GM19467 (cell line): ENCODE measurements around the gene ACAP2.

Experiments used
- ATAC-seq: cut with Tn5 transposase; IDR thresholded peaks from one replicate; pipeline ENCODE4 v1.9.1; 2021; ENCODE audit warnings: mild to moderate bottlenecking, moderate library complexity; ENCODE audit not compliant: unreplicated experiment

Gene ACAP2

DNA sequence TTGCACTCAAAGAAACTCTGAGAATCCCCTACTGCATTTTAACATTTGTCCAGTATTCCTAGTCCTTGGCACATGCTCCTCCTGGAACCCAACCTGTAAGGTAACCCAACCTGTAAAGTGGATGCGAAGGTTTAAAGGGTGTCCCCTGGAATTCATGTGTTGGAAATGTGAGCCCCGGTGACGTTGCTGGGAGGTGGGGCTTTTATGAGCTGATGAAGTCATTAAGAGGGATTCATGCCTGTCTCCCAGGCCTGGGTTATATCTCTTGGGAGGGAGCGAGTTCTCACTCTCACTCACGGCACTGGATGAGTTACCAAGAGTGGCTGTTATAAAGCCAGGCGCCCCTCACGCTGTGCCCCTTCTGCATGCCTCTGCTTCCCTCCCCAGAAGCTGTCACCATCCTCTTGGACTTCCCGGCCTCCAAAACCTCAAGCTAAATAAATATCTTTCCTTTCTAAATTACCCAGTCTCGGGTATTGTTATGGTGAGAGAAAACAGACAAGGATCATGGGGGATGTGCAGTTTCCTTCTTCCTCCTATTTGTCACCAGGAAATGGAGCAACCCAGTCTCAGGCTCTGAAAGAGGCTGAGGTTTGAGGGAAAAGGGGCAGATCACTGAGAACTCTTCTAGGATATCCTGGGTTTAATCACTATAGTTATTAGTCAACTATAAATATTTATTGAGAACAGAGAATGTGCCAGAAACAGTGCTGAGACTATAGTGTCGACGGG is 179.5 kb downstream of the ACAP2 start:
- ATAC-seq, result no peak

DNA sequence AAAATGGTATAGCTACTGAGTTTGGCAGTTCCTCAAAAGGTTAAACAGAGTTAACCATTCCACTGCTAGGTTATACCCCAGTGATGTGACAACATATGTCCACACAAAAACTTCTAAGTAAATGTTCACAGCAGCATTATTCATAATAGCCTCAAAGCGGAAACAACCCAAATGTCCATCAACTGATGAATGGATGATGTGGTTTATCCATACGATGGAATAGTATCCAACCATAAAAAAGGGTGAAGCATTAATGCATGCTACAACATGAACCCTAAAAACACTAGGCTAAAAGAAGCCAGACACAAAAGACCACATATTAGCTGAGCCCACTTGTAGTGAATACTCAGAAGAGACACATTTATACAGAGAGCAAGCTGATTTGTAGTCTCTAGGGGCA is 180.9 kb downstream of the ACAP2 start:
- no peak for ATAC-seq

DNA sequence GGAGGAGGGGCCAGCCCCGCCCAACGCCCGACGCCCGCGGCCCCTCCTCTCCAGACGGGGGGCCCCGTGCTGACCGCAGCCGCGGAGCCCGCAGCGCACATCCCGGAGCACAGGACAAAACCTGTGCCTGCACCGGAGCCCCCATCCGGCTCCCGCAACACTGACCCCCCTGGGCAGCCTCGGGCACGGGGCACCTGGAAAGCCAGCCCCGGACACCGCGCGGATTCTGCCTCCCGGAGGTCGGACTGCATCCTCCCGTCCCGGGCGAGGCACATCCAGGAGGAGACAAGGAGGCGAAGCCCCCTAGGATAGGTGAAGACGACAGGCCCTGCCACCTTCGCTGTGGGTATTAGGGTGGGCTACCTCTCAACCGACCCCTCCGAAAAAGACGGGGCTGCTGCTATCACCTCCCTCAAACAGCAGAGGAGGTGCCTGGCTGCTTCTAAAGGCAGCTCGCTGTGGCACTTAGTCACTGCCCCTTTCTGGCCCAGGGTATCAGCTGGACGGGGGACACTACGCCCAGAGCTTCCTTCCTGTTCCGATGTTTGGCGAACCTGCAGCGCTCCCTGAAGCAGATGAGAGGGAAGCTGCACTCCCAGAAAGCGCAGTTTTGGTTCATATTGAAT is 182.4 kb downstream of the ACAP2 start:
- no peak for ATAC-seq

DNA sequence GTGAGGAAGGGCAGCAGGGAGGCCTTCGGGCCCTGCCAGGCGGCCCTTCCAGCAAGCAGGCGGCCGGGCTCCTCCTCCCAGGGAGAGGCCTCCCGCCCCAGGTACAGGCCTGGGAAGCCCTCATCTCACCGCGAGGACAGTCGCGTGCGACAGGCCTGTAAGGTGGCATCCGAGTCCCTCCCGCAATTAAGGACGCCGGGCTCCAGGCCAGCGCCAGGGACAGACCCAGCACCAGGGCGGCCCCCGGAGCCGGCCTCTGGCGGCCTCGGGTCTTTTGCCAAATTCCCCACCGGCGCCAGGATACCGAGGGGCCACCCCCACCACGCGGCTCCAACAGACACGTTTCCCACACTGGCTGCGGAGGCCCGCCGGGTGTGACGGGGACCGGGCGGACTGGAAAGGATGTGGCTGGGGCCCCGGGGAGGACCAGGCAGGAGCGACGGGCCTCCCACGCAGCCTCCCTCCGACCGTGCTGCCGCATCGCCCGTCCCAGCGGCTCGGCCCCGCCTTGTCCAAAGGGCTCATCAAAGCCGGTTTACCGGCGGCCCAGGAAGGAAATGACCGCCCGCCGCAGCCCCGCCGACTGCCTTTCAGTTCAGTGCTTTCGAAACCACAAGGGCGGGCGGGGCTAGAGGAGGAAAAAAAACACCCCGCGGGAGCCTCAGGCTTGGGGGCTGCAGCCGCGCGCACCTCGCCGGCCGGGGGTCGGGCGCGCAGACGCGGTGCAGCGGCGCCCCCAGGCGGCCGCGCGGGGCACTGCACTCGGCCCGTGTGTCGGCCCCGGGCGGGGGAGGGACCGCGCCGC is 183.1 kb downstream of the ACAP2 start:
- ATAC-seq, result peak; percentile 79

DNA sequence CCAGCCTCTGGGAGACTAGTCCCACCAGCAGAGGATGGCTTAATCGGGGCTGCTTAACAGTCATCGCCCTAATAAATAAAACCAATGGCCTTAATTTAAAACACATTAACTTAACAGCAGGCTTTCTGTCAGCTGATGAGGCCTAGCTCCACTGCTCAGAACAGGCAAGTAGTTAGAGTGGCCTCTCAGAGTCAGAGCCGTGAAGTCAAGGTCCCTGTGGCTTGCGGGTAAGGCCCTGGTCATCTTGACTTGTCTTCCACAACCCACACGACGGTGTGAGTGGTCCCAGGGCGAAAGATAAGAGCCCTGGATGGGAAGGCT is 183.7 kb downstream of the ACAP2 start:
- ATAC-seq, result no peak

DNA sequence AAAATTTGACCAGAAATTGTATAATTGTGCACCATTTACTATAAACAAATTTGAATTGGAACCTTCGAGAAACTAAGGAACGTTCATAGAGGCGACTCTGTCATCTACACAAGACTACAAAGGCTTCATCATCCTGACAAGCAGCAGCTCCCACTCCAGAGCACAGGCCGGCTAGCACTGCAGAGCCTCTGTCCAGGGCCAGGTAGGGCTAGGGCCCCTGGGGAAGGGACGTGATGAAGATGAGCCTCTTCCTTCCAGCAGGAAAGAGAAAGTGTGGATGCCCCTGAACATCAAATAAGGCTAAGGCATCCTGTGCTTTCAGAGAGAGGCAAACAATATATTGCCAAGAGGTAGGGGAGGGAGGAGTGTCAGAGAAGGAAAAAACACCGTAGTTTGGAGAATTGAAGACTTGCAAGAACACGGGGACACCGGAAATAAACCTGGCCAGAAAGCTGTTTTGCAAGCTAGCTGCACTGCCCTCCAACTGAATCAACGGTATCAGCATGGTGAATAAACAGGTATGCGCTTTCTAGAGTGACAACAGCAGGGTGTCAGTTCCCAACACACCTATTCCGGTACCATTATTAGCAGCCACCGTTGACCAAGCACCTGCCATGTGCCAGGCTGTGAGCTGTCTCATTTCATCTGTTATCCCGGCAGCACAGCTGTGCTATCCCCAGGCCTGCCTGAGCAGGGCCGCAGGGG is 184.2 kb downstream of the ACAP2 start:
- no peak for ATAC-seq

DNA sequence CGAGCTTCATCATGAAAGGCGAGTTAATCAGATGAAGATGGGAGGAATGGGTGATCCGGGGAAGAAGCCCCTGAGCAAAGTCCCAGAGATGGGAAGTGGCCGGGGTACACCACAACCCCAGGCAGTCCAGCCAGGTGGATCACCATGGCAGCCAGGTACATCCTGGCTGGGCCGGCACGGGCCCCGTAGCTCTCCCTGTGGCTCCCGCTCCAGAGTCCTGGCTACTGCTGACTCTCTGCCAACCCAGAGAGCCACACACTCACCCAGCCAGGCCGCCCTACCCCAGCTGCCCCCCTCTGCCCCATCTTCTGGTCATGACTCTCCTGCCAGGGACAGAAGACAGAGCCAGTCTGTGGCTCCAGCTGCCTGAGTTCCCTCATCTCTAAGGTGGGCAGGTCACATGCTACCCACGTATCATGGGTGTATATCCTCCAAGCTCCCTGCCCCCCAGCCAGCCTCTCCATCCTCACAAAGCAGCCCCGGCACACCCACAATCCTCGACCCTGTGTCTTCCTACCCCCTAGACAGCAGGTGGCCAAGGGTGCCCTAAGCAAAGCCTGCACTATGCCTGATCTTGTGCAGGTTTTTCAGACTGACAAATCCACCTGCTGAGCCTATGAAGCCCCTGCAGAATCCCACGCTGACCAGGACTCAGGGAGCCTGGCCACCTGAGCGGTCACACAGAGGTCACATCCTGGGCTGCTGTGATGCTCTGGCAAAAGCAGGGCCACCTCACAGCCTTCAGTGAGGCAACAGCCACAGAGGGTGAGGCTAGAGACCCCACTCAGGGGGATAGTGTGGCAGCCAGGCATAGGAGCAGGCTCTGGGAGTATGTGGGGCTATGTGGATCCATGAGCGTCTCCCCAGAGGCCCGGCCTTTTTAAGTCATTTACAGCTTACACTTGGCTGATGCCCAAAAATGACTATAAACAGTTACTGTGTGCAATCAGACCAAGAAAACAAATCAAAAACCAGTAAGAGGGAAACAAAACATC is 185.1 kb downstream of the ACAP2 start:
- ATAC-seq, result no peak

DNA sequence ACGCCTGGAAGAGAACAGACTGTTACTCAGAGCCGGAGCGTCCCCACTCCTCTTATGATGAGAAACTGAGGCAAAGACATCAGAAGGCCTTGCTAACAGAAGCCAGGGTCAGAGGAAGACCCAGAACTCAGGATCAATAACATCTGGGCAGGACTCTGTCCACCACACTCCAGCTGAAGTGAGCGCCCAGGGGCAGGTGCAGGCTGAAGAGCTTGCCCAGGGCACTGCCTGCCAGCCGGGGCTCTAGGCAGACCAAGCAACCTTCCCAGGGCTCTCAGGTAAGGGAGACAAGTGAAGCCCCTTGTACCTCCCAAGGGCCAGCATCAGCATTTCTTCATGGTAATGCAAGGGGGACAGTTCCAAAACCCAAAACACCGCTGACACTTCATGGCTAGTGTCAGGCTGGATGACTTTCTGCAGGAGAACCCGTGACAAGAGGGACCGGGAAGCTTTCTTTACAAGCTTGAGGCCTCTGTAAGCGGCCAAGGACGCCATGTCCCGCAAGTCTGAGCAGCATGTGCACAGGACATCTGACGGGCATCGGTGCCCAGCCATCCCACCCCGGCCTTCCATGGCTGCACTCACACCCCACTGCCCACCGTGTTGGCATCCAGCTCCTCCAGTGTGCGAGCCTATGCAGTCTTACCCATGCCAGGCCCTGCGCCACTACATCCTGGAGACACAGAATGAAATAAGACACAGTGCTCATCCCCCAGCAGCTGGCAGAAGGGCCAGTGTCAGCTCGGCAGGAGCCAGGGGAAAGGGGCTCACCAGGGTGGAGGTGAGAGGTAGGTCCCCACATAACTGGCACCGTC is 186.0 kb downstream of the ACAP2 start:
- ATAC-seq, result no peak

DNA sequence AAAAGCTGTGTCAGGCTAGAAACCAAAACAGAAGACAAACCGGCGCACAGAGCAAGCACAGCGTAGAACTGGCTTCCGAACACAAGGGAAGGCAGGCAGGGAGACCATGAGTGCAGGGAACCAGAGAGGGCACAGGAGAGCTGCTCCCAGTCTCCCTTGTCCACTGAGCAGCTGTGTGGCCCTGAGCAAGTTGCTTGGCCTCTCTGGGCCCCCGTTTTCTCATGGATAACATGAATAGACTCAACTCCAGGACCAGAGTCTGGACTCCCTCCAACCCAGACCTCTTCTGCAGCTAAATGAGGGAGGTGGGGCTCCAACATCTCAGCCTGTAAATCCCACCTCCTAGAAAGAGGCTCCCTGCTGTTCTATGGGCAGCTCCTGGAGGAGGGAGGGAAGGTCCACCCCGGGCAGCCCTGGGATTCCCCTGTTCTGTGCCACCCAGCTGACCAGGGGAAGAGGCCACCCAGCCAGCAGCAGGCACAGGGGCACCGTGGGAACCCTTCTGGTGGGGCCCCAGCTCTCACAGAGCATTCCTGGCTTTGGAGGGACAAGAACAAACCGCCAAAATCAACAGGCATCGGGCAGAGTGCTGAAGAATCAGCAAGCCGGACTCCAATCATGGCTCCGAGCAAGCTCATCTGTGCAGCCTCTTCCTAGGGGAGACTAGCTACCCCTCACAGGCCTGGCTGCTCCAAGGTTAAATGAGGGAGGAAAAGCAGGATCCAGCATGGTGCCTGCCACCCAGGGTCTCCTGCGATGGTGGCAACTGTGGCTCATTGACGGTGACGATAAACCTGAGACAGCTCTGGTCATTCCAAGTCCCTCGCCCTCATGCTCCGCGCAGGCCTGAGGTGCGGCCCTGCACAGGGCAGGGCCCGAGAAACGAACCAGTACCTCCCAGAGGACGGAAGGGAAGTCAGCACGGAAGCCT is 187.0 kb downstream of the ACAP2 start:
- ATAC-seq, result no peak

DNA sequence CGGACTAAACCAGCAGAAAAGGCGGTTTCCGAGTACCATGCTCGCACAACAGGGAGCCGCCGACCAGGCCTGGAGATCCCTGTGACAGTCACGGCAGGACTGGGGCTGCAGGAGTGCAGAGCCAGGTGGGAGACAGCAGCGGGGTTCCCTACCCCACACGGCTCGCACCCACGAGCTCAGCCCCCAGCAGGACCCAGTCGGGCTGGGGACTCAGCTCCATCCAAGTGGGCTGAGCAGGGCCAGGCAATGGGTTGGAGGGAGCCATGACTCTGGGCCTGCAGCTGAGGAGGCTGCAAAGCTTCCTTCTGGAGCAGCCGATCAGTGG is 187.7 kb downstream of the ACAP2 start:
- no peak for ATAC-seq

DNA sequence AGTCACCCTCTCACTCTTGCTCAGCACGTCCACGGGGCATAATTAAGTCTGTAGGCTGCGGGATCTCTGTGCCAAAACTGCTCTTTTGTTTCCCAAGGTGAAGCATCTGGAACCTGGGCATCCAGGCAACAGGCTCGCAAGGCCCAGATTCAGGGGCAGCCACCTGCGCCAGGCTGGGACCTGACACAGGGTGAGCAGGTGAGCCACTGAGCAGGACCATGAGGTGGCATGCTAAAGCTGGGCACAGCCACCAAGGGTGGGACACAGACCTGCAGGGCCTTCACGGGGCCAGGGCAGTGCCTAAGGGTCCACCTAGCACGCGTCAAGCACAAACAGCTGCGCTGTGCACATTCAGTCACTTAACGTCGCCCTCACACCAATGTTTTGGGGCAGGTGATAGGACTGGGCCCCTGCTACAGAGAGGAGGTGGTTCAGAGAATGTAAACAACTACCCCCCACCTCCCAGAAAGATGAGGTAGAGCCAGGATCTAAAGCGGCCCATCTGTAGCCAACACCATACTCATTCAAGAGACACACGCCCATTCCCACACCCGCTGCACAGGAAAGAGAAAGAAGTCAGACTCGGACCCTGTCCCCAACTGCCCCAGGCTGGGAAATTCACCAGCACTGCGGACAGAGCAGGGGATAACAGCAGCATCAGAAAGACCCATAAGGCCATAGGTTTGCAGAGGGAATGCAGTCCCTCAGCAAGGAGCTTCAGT is 188.2 kb downstream of the ACAP2 start:
- no peak for ATAC-seq

DNA sequence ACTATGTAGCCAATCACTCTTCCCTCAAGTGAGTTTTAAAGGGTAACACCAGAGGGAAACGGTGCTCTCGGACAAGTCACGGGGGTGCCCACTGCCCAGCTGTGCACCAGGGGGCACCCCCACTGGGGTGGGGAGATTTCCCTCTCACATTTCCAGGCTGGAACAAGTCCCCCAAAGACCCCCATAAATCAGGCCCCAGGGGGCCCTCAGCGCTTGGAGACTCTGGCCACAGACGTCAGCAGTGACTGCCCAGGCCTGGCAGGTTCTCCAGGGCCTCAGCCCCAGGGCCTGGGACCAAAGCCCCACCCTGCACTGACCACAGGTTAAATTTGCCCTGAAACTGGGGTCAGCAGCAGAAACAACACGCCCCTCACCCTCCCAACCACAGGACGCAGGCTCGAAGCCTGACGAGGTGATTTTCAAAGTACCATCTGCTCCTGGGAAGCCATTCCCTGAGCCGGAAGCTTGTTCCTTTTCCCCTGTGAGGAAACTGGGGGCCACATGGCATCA is 188.8 kb downstream of the ACAP2 start:
- no peak for ATAC-seq

DNA sequence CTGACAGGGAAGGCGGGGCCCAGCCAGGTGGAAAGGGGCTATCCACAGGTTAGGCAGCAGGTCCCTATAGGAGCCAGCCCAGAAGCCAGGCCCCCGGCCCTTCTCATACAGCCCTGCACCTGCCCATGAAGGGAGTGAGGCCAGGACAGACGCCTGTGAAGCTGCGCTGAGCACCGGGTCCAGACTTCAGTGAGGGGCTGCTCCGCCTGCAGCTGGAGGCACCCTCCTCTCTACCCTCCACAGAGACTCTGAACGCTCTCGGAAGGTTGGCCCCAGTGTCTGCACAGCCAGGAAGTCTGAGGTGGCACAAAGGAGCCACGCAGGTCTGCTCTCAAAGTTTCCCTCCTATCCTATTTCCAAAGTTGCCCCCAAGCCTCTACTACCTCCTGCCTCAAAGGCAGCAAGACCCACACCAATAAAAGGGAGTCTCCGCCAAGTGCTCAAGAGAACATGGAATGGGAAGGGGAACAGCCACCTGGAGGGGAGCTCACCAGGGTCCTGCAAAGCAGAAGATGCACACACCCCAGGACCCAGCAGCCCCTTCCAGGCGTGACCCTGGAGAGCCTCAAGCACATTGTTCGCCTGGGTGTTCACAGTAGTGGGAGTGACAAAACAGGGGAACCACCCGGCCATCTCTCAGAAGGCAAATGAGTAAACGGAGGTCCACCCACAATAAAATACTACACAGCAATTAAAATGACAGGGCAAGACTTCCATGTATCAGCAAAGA is 191.3 kb downstream of the ACAP2 start:
- ATAC-seq, result no peak

DNA sequence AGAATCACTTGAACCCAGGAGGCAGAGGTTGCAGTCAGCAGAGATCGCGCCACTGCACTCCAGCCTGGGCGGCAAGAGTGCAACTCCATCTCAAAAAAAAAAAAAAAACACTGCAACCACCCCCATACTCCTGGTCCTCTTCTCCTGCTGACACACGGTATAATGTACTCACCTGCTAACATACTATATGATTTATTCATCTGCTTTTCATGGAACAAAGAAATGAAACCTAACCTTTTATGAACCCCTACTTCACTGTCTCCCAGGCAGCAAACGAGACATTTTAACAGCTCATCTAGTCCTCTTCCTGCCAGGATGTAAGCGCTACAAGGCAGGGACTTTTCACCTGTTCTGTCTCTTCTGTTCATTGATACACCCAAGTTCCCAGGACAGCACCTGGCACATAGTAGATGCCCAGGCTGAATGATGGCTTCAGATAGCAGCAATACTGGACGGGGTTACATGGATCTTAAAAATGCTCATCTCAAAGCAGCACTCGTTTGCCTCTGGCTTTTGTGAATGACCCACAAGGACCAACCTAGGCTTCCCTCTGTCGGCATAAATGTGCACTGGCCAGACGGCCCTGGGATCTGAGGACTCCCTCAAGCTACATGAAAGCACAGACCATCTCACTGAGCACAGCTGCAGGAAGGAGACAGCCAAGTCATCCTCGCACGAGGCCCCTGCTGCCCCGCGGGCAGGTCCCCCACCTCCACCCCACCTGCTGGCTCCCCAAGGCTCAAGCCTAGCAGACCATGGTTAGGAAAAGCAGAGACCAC is 192.2 kb downstream of the ACAP2 start:
- ATAC-seq, result no peak

DNA sequence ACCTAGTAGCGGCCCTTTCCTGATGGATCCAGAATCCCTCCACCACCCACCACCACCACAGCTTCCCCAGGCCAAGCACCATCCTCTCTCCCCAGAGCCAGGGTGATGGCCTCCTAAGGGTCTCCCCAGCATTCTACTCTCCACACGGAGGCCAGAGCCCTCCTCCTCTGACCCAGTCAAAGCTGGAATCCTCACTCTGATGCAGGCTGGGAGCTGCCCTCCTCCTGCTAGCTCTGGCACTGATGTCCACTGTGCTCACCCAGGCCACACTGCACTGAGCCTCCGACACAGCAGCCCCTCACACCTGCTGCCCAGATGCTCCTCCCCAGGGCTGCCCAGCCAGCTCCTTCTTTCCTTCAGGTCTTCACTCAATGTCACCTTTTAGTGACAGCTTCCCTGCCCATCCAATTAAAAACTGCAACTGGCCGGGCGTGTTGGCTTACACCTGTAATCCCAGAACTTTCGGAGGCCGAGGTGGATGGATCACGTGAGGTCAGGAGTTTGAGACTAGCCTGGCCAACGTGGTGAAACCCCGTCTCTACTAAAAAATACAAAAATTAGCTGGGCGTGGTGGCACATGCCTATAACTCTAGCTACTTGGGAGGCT is 192.9 kb downstream of the ACAP2 start:
- ATAC-seq, result no peak
